GM21367 (cell line): ENCODE data around the gene GNAQ.

Source experiments
- ATAC-seq: cut with Tn5 transposase; IDR thresholded peaks from one replicate; pipeline ENCODE4 v1.9.1; 2021; ENCODE audit not compliant: unreplicated experiment

The GNAQ gene

GRCh38 chr9:77851882-77852595 is 179.6 kb downstream of the GNAQ start:
- no peak for ATAC-seq

GRCh38 chr9:77848897-77849296 is 182.7 kb downstream of the GNAQ start:
- no peak for ATAC-seq

- no peak for ATAC-seq
Observed at GRCh38 chr9:77848404-77848803, 183.2 kb downstream of the GNAQ start.

- ATAC-seq, result no peak
Observed at GRCh38 chr9:77847626-77848025, 184.0 kb downstream of the GNAQ start.

- no peak for ATAC-seq
Observed at GRCh38 chr9:77847059-77847499, 184.5 kb downstream of the GNAQ start.

- no peak for ATAC-seq
Observed at GRCh38 chr9:77844415-77844814, 187.2 kb downstream of the GNAQ start.

GRCh38 chr9:77843871-77844155 is 187.8 kb downstream of the GNAQ start:
- ATAC-seq, result no peak

GRCh38 chr9:77843076-77843870 is 188.3 kb downstream of the GNAQ start:
- ATAC-seq, result no peak

GRCh38 chr9:77841739-77842386 is 189.7 kb downstream of the GNAQ start:
- ATAC-seq, result peak; percentile 92

GRCh38 chr9:77839459-77840140 is 192.0 kb downstream of the GNAQ start:
- ATAC-seq, result no peak

GRCh38 chr9:77838986-77839385 is 192.6 kb downstream of the GNAQ start:
- ATAC-seq, result no peak

- no peak for ATAC-seq
Observed at GRCh38 chr9:77834898-77835488, 196.6 kb downstream of the GNAQ start.

GRCh38 chr9:77833561-77834429 is 197.8 kb downstream of the GNAQ start:
- no peak for ATAC-seq

GRCh38 chr9:77832639-77833038 is 199.0 kb downstream of the GNAQ start:
- ATAC-seq, result no peak

GRCh38 chr9:77831781-77832180 is 199.8 kb downstream of the GNAQ start:
- no peak for ATAC-seq

GRCh38 chr9:77830618-77831285 is 200.9 kb downstream of the GNAQ start:
- no peak for ATAC-seq

- no peak for ATAC-seq
Observed at GRCh38 chr9:77829420-77829819, 202.2 kb downstream of the GNAQ start.

- no peak for ATAC-seq
Observed at GRCh38 chr9:77827104-77827784, 204.4 kb downstream of the GNAQ start.

GRCh38 chr9:77826621-77827020 is 205.0 kb downstream of the GNAQ start:
- no peak for ATAC-seq
